ENCODE data around the gene MBTD1.

DNA sequence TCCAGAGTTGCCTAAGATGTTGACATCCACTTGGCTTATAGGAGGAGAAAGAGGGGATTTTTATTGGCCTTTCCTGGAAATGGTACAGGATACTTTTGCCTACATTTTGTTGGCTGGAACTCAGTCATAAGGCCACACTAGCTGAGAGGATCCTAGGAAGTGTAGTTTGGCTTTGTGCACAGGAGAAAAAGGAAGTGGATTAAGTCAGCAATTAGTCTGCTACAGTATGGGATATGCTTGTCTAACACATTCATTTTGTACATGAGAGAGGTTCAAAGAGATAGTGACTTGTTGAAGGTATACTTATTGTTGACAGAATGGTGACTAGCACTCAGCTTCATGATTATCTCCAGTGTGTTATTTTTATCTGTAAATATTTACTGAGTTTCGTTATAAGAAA lies 10.8 kb upstream of the MBTD1 start:
- TF ChIP-seq GATA2 (IDR thresholded peaks at IDR 0.05; ENCODE audit: low read depth, low read length): no peak
- no peak for TF ChIP-seq GATA3 (IDR thresholded peaks at IDR 0.05; ENCODE audit: low read depth, low read length)

Measured in SH-SY5Y (cell line).